ENCODE data around the gene BTBD9. TPM values are rescaled to one million over a fixed set of nuclear protein-coding genes. Genes with fewer than 3 reads are reported as not detected.
"Not testable (repeated sequence)": the region's sequence is repeated elsewhere in the genome, so short reads cannot be mapped to it uniquely, and the experiment has no call there.

Gene BTBD9
- total RNA-seq, 4 donors from 2014 or later = 17.3 to 50.3 (median 37.8) TPM

GRCh38 chr6:38349221-38349620 is 290.5 kb downstream of the BTBD9 start:
- H3K27me3 ChIP-seq = no peaks in the 10 kb centered on the region
- H3K4me1 ChIP-seq = no peaks in the 10 kb centered on the region
- no peaks in the 10 kb centered on the region for H3K9me3 ChIP-seq
- TF ChIP-seq POLR2A (IDR thresholded peaks at IDR 0.05) = no peak
- TF ChIP-seq, protein P1, sequence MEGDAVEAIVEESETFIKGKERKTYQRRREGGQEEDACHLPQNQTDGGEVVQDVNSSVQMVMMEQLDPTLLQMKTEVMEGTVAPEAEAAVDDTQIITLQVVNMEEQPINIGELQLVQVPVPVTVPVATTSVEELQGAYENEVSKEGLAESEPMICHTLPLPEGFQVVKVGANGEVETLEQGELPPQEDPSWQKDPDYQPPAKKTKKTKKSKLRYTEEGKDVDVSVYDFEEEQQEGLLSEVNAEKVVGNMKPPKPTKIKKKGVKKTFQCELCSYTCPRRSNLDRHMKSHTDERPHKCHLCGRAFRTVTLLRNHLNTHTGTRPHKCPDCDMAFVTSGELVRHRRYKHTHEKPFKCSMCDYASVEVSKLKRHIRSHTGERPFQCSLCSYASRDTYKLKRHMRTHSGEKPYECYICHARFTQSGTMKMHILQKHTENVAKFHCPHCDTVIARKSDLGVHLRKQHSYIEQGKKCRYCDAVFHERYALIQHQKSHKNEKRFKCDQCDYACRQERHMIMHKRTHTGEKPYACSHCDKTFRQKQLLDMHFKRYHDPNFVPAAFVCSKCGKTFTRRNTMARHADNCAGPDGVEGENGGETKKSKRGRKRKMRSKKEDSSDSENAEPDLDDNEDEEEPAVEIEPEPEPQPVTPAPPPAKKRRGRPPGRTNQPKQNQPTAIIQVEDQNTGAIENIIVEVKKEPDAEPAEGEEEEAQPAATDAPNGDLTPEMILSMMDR (IDR thresholded peaks at IDR 0.05) = no peak
- H3K27ac ChIP-seq = no peak overlapping the region
- H3K4me3 ChIP-seq = no peak overlapping the region
- DNase-seq = no peak
- no peaks in the 10 kb centered on the region for H3K36me3 ChIP-seq

DNA sequence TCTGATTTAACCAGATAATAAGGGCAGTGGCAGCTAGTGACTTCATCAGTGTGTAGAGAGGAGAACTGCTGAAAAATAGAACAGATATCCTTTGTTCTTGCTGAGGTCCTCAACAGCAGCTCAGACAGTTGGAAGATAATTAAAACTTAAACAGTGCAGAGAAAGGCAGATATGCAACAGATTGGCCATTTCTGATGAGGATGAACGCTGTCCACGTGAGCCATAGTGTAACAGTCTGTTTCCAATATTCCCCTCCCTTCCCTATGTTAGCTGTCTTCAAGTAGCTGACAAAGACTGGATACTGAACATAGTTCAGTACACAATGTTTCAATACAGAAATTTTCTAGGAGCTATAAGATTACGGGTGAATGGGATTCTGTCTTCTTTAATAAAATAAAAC is 291.4 kb downstream of the BTBD9 start:
- no peak overlapping the region for H3K27ac ChIP-seq
- no peaks in the 10 kb centered on the region for H3K4me1 ChIP-seq
- H3K36me3 ChIP-seq = no peaks in the 10 kb centered on the region
- TF ChIP-seq, protein P1 (IDR thresholded peaks at IDR 0.05) = no peak
- no peak for TF ChIP-seq POLR2A (IDR thresholded peaks at IDR 0.05)
- no peaks in the 10 kb centered on the region for H3K9me3 ChIP-seq
- DNase-seq = no peak
- H3K4me3 ChIP-seq = no peak overlapping the region
- H3K27me3 ChIP-seq = no peaks in the 10 kb centered on the region

GRCh38 chr6:38347829-38348228 is 291.9 kb downstream of the BTBD9 start:
- H3K9me3 ChIP-seq, H3K27ac ChIP-seq, H3K36me3 ChIP-seq, H3K27me3 ChIP-seq, H3K4me1 ChIP-seq, H3K4me3 ChIP-seq, DNase-seq: not testable (repeated sequence)

DNA sequence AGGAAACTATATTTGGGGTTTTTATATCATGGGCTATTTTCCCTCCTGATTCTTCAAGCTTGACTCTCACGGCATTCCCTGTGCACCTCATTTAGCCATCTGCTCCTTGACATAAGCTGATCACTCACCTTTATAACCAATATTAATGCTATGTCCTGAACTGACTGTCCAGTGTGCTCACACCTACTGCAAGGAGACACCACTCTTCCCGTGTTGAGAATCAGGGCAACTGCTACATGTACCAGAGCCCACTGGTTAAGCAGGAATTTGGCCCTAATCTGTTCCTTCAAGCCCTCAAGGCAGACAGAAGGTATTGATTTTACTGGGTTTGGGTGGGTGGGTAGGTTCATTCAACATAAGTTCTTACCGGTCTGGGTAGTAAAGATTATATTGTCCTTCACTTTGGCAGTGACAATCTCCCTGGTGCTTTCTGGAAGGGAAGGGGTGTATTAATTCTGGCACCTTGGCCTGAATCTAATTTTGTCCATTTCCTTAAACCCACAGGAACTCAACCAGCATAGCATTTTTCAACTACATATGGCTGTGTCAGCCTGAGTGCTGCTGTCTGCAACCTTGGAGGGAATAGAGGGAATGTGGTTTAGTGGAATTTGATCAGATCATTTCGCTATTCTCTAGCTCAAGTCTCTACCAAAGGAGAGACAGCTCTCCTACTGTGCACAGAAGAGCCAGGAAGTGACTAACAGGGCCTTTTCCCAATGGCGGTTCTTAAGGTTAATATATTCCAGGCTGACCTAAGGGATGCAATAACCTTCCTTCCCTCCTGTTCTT is 293.2 kb downstream of the BTBD9 start:
- Histone ChIP-seq H3K9me3 (no peaks in the 10 kb centered on the region), H3K36me3 (no peaks in the 10 kb centered on the region), H3K27me3 (no peaks in the 10 kb centered on the region), H3K27ac (no peak overlapping the region), H3K4me1 (no peaks in the 10 kb centered on the region), H3K4me3 (no peak overlapping the region)
- TF ChIP-seq, protein P1 (IDR thresholded peaks at IDR 0.05) = no peak
- TF ChIP-seq POLR2A (IDR thresholded peaks at IDR 0.05) = no peak
- DNase-seq = no peak

GRCh38 chr6:38345586-38345985 is 294.1 kb downstream of the BTBD9 start:
- H3K27ac ChIP-seq = no peak overlapping the region
- no peaks in the 10 kb centered on the region for H3K4me1 ChIP-seq
- no peaks in the 10 kb centered on the region for H3K9me3 ChIP-seq
- H3K27me3 ChIP-seq = no peaks in the 10 kb centered on the region
- no peak overlapping the region for H3K4me3 ChIP-seq
- DNase-seq = no peak
- H3K36me3 ChIP-seq = no peaks in the 10 kb centered on the region
- no peak for TF ChIP-seq POLR2A (IDR thresholded peaks at IDR 0.05)
- TF ChIP-seq, protein P1 (IDR thresholded peaks at IDR 0.05) = no peak

DNA sequence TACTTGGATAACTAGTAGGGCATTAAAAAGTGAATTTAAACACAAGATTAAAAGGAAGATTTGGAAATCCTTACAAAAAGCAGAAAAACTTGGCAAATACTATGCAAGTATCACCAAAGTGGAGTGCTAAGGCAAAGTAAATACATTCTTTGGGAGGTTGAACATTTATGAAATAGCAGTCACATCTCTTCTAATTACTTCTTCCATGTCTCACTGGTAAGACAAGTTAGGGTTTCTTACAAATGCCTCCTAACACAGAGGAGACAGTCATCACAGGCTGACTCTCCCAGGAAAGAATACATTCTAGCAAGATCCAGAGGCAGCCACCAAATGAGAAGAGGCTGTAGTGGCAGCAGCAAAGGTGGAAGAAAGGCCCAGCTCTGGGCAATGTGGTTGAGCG is 298.2 kb downstream of the BTBD9 start:
- no peak for TF ChIP-seq POLR2A (IDR thresholded peaks at IDR 0.05)
- TF ChIP-seq, protein P1 (IDR thresholded peaks at IDR 0.05) = no peak
- no peak overlapping the region for H3K4me3 ChIP-seq
- DNase-seq = no peak
- H3K4me1 ChIP-seq = no peaks in the 10 kb centered on the region
- no peaks in the 10 kb centered on the region for H3K27me3 ChIP-seq
- no peaks in the 10 kb centered on the region for H3K36me3 ChIP-seq
- H3K27ac ChIP-seq = no peak overlapping the region
- no peaks in the 10 kb centered on the region for H3K9me3 ChIP-seq

Data from Peyer's patch (tissue), 4 donors.